Activated CD4-positive, alpha-beta T cell treated with anti-CD3 and anti-CD28 coated beads, Interleukin-2, Interleukin-4, amounts not matched to agents 100 ng/mL and 50 ng/mL, durations not matched to agents 16 hours and 8 hours (primary cell): ENCODE results near the gene LCMT2.
"Not testable (repeated sequence)": the region's sequence is repeated elsewhere in the genome, so short reads cannot be mapped to it uniquely, and the experiment has no call there.

Experiments
- DNase-seq: peaks from one replicate; pipeline ENCODE4 v3.0.0-alpha.2; 2020; ENCODE audit warnings: low spot score

The LCMT2 gene

GRCh38 chr15:43316016-43316970 lies 14.1 kb downstream of the LCMT2 start:
- DNase-seq = no peak

- DNase-seq = no peak
Observed at GRCh38 chr15:43314171-43314570, 16.2 kb downstream of the LCMT2 start.

GRCh38 chr15:43312378-43312777 lies 18.0 kb downstream of the LCMT2 start:
- no peak for DNase-seq

GRCh38 chr15:43302205-43302817 lies 28.1 kb downstream of the LCMT2 start, which contains the start of gene TGM7:
Gene TGM7 (minus strand): TSS chr15:43302255.
- no peak for DNase-seq

- DNase-seq = no peak
Observed at GRCh38 chr15:43299884-43300283, 30.5 kb downstream of the LCMT2 start.

GRCh38 chr15:43299411-43299810 lies 31.0 kb downstream of the LCMT2 start:
- DNase-seq = no peak

GRCh38 chr15:43294091-43294706 lies 36.2 kb downstream of the LCMT2 start:
- no peak for DNase-seq

- DNase-seq = no peak
Observed at GRCh38 chr15:43293432-43293831, 36.9 kb downstream of the LCMT2 start.

- no peak for DNase-seq
Observed at GRCh38 chr15:43292375-43293078, 37.8 kb downstream of the LCMT2 start.

GRCh38 chr15:43289656-43290055 lies 40.7 kb downstream of the LCMT2 start:
- not testable (repeated sequence) for DNase-seq

GRCh38 chr15:43287254-43287653 lies 43.1 kb downstream of the LCMT2 start:
- DNase-seq = no peak

GRCh38 chr15:43286074-43286473 lies 44.3 kb downstream of the LCMT2 start:
- DNase-seq = no peak

GRCh38 chr15:43285609-43286037 lies 44.8 kb downstream of the LCMT2 start:
- peak; percentile 72 for DNase-seq

GRCh38 chr15:43283526-43283925 lies 46.8 kb downstream of the LCMT2 start:
- no peak for DNase-seq

- no peak for DNase-seq
Observed at GRCh38 chr15:43281926-43282602, 48.3 kb downstream of the LCMT2 start.

GRCh38 chr15:43280996-43281395 lies 49.4 kb downstream of the LCMT2 start:
- no peak for DNase-seq

GRCh38 chr15:43279496-43279895 lies 50.9 kb downstream of the LCMT2 start:
- no peak for DNase-seq

- no peak for DNase-seq
Observed at GRCh38 chr15:43278869-43279268, 51.5 kb downstream of the LCMT2 start.

- DNase-seq = no peak
Observed at GRCh38 chr15:43277901-43278300, 52.5 kb downstream of the LCMT2 start.

GRCh38 chr15:43277231-43277823 lies 53.0 kb downstream of the LCMT2 start:
- DNase-seq = peak; percentile 5

GRCh38 chr15:43276563-43277200 lies 53.7 kb downstream of the LCMT2 start:
- DNase-seq = no peak
